Measurements from ENCODE around the gene KREMEN2. TPM values are rescaled to one million over a fixed set of nuclear protein-coding genes. Genes with fewer than 3 reads are reported as not detected.

The KREMEN2 gene
- total and polyA plus RNA-seq, 2 of the 8 experiments (the other 6 are each of a cell fraction or from before 2014, with no cell fraction given): 6.6 to 7.0 TPM

DNA sequence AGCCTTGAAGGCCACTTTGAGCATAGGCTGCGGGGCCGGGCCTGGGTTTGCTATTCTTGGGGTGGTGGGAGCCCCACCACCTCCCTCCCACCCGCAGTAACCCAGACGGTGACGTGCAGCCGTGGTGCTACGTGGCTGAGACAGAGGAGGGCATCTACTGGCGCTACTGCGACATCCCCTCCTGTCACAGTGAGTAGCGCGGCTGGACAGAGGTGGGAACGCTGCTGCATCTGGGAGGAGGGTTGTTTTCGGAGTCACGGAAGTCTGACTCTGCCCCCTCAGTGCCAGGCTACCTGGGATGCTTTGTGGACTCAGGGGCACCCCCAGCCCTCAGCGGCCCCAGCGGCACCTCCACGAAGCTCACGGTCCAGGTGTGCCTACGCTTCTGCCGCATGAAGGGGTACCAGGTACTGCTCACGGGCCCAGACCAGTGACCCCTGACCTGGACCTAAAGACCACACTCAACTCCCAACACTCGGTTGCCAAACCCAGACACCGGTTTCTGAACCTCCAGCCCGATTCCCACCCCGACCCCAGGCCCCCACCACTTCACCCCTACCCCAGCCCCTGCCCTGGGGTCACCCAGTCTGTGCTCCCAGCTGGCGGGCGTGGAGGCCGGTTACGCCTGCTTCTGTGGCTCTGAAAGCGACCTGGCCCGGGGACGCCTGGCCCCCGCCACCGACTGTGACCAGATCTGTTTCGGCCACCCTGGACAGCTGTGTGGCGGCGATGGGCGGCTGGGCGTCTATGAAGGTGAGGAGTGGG is 2.1 kb downstream of the KREMEN2 start:
- Histone ChIP-seq H3K18ac (ENCODE audit: extremely low read depth, low read length) (no peak overlapping the region), H3K4me1 (replicated peaks in 1 of 4; ENCODE audit: control insufficient read depth in 3 of 4, insufficient read depth in 4 of 4, low read length in 3 of 4) (peaks cover 0 to 39% (median 23%) of the 10 kb centered on the region in 4 experiments; a peak in 6 of 7 replicates), H4K8ac (ENCODE audit: extremely low read depth, insufficient read depth, low read length) (no peak overlapping the region), H3K9ac (replicated peaks in 1 of 4; ENCODE audit: extremely low read depth in 1 of 4, low read depth in 3 of 4, low read length in 3 of 4) (no peak overlapping the region), H4K20me1 (replicated peaks in 1 of 2; ENCODE audit: control insufficient read depth in 1 of 2, insufficient read depth in 2 of 2, low read length in 2 of 2) (peaks cover 15 to 18% of the 10 kb centered on the region in 2 experiments), H2AK5ac (ENCODE audit: low read depth, low read length) (0 out of 2 replicates have a peak overlapping the region, but pooled peaks have one; percentile 82), H2BK12ac (ENCODE audit: low read depth, low read length) (peak overlapping the region; percentile 60; the same call in 1 of the 2 replicates), H3K79me1 (ENCODE audit: low read depth, low read length) (peaks cover 4% of the 10 kb centered on the region; the same call in 1 of the 2 replicates), H2BK5ac (ENCODE audit: low read depth, low read length) (no peak overlapping the region), H2AFZ (ENCODE audit: low read length) (no peak overlapping the region), H3K9me3 (ENCODE audit: insufficient read depth in 2 of 2, low read depth in 1 of 2, low read length in 1 of 2) (no peaks in the 10 kb centered on the region), H3K23me2 (ENCODE audit: low read depth, low read length) (peaks cover 27% of the 10 kb centered on the region), H3K4me3 (ENCODE audit: extremely low read depth in 1 of 4, insufficient read depth in 2 of 4, low read depth in 3 of 4, low read length in 4 of 4) (peak overlapping the region in 1 of 4 experiments; percentile 51; a peak in 3 of 8 replicates), H2BK15ac (ENCODE audit: low read length) (no peak overlapping the region), H2BK20ac (ENCODE audit: low read length) (no peak overlapping the region), H3K79me2 (ENCODE audit: control insufficient read depth in 1 of 2, insufficient read depth in 2 of 2, low read length in 2 of 2) (peaks cover 0 to 2% of the 10 kb centered on the region in 2 experiments; a peak in 1 of 4 replicates), H3K27me3 (replicated peaks in 1 of 4; ENCODE audit: control insufficient read depth in 3 of 4, extremely low read depth in 1 of 4, insufficient read depth in 3 of 4, low read length in 3 of 4) (peaks cover 15 to 32% (median 23%) of the 10 kb centered on the region in 4 experiments; a peak in 6 of 7 replicates), H2BK120ac (replicated peaks; ENCODE audit: low read depth, low read length) (no peak overlapping the region), H3K56ac (replicated peaks; ENCODE audit: insufficient read length, low read depth, low read length) (no peak overlapping the region), H4K91ac (replicated peaks; ENCODE audit: insufficient read length, low read length) (no peak overlapping the region), H4K5ac (ENCODE audit: insufficient read length, low read depth, low read length) (no peak overlapping the region), H3K4me2 (ENCODE audit: insufficient read depth in 1 of 2, low read depth in 2 of 2, low read length in 2 of 2) (peak overlapping the region; percentile 40 to 66; a peak in 3 of 4 replicates), H3K27ac (ENCODE audit: low read depth, low read length) (no peak overlapping the region), H3K23ac (ENCODE audit: insufficient read length) (no peak overlapping the region), H3K4ac (replicated peaks; ENCODE audit: insufficient read length, low read depth, low read length) (no peak overlapping the region), H3K36me3 (ENCODE audit: control insufficient read depth in 2 of 4, insufficient read depth in 4 of 4, low read length in 3 of 4) (no peaks in the 10 kb centered on the region), H3K14ac (ENCODE audit: insufficient read length) (no peak overlapping the region)
- no peak for DNase-seq (ENCODE audit: low read depth in 1 of 2, low spot score in 2 of 2)
- POLR2A ChIA-PET (ENCODE audit: partially characterized antibody): interaction anchor here (0.7 to 25.4 kb wide), 7 partner anchors 7 to 59 kb away, joined by 3 to 455 read pairs (median 20); partner anchors contain the start of genes CLDN6, HCFC1R1, PKMYT1 and THOC6
- CTCF ChIA-PET (ENCODE audit: partially characterized antibody): interaction anchor here (0.5 to 2.4 kb wide), 10 partner anchors 12 to 1116 kb away, joined by 3 to 10 read pairs (median 4); partner anchors contain the start of gene CLDN6
- 83% methylated on average over 32 of the region's 39 CpGs; no CpG with 5 or more reads in 1 of the 2 experiments for WGBS, 2 experiments (ENCODE audit: extremely low coverage in 1 of 2, insufficient coverage in 1 of 2, insufficient read length in 1 of 2, insufficient replicate concordance in 2 of 2, low coverage in 1 of 2, low lambda C conversion rate in 2 of 2, missing lambda C conversion rate in 1 of 2)
- FAIRE-seq: no peak
- TF ChIP-seq, protein P1, sequence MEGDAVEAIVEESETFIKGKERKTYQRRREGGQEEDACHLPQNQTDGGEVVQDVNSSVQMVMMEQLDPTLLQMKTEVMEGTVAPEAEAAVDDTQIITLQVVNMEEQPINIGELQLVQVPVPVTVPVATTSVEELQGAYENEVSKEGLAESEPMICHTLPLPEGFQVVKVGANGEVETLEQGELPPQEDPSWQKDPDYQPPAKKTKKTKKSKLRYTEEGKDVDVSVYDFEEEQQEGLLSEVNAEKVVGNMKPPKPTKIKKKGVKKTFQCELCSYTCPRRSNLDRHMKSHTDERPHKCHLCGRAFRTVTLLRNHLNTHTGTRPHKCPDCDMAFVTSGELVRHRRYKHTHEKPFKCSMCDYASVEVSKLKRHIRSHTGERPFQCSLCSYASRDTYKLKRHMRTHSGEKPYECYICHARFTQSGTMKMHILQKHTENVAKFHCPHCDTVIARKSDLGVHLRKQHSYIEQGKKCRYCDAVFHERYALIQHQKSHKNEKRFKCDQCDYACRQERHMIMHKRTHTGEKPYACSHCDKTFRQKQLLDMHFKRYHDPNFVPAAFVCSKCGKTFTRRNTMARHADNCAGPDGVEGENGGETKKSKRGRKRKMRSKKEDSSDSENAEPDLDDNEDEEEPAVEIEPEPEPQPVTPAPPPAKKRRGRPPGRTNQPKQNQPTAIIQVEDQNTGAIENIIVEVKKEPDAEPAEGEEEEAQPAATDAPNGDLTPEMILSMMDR (IDR thresholded peaks at IDR 0.05; ENCODE audit: control extremely low read depth in 1 of 3, insufficient read depth in 1 of 3, low read depth in 1 of 3, low read length in 3 of 3): no peak
- TF ChIP-seq SP2 (IDR thresholded peaks at IDR 0.05; ENCODE audit: low read length) (no peak), GABPA (IDR thresholded peaks at IDR 0.05; ENCODE audit: borderline replicate concordance, insufficient read depth, low read length) (no peak), POU5F1 (IDR thresholded peaks at IDR 0.05; ENCODE audit: low read depth, low read length) (no peak), FOSL1 (IDR thresholded peaks at IDR 0.05; ENCODE audit: insufficient read depth, low read depth, low read length) (no peak), SIN3A (conservative IDR thresholded peaks at IDR 0.05 in 1 of 2, IDR thresholded peaks at IDR 0.05 in 1 of 2; ENCODE audit: low read depth in 1 of 2, low read length in 2 of 2) (no peak)
- TF ChIP-seq, protein P2, sequence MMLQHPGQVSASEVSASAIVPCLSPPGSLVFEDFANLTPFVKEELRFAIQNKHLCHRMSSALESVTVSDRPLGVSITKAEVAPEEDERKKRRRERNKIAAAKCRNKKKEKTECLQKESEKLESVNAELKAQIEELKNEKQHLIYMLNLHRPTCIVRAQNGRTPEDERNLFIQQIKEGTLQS (IDR thresholded peaks at IDR 0.05; ENCODE audit: insufficient read depth, low read depth, low read length): no peak
